PC-3 (cell line): ENCODE results near the gene TMED8. TPM values are rescaled to one million over a fixed set of nuclear protein-coding genes. Genes with fewer than 3 reads are reported as not detected.

ENCODE experiments used
- ATAC-seq: fragments of 200-7000 bp; cut with Tn5 transposase; 2 replicates; pipeline ENCODE4 v1.9.1; 2020; ENCODE audit warnings: mild to moderate bottlenecking, moderate library complexity
- Bru-seq: library from RNA; stranded (reverse); fragments of 400-500 nt; gene quantifications from one replicate; lab custom pipeline; 2021; lab: Mats Ljungman, UMichigan
- BruChase-seq, 2 experiments: library from RNA; stranded (reverse); fragments of 400-500 nt; gene quantifications; one replicate each; lab custom pipeline; 2021; lab: Mats Ljungman, UMichigan
- BruUV-seq: library from RNA; stranded (reverse); fragments of 400-500 nt; replicated peaks from 2 replicates; lab custom pipeline; 2021; lab: Mats Ljungman, UMichigan
- CTCF ChIA-PET: fragments of 300-600 bp; sonication (Branson Sonifier 250); formaldehyde crosslinking; loops from one replicate; lab custom pipeline; 2022; ENCODE audit warnings: antibody characterized with exemption; lab: Charles Lee
- POLR2A ChIA-PET: fragments of 300-600 bp; sonication (Branson Sonifier 250); formaldehyde crosslinking; loops from one replicate; lab custom pipeline; 2022; ENCODE audit warnings: antibody characterized with exemption; ENCODE audit not compliant: unreplicated experiment; lab: Charles Lee
- DNase-seq: peaks from one replicate; pipeline ENCODE4 v3.0.0-alpha.2; 2015
- H2AFZ ChIP-seq: fragments of 300-600 bp; sonication (generic); 2 replicates; pipeline ENCODE4 v1.6.0; 2016; ENCODE audit warnings: antibody characterized with exemption, low read length
- H3F3A ChIP-seq: fragments of 300-600 bp; sonication (generic); one replicate; pipeline ENCODE4 v1.6.0; 2017; ENCODE audit warnings: antibody characterized with exemption, low read length, control low read depth, mild to moderate bottlenecking; ENCODE audit not compliant: unreplicated experiment
- H3K27ac ChIP-seq: fragments of 300-600 bp; sonication (generic); 2 replicates; pipeline ENCODE4 v1.5.1; 2016; ENCODE audit warnings: mild to moderate bottlenecking, low read length
- H3K27me3 ChIP-seq: fragments of 300-600 bp; sonication (generic); 2 replicates; pipeline ENCODE4 v1.6.1; 2016; ENCODE audit warnings: low read length, mixed read lengths
- H3K36me3 ChIP-seq: fragments of 300-600 bp; sonication (generic); 2 replicates; pipeline ENCODE4 v1.6.1; 2016; ENCODE audit warnings: low read depth, mixed run types, low read length, mixed read lengths
- H3K4me1 ChIP-seq: fragments of 300-600 bp; sonication (generic); 2 replicates; pipeline ENCODE4 v1.5.1; 2016; ENCODE audit warnings: low read length; ENCODE audit not compliant: insufficient read depth
- H3K4me2 ChIP-seq: fragments of 300-600 bp; sonication (generic); 2 replicates; pipeline ENCODE4 v1.6.0; 2016; ENCODE audit warnings: low read length
- H3K4me3 ChIP-seq: fragments of 300-600 bp; sonication (generic); 2 replicates; pipeline ENCODE4 v1.5.1; 2016; ENCODE audit warnings: mild to moderate bottlenecking, low read length, mixed read lengths
- H3K79me2 ChIP-seq: fragments of 300-600 bp; sonication (generic); 2 replicates; pipeline ENCODE4 v1.6.1; 2017; ENCODE audit warnings: low read length, mixed read lengths
- H3K9ac ChIP-seq: fragments of 300-600 bp; sonication (generic); 2 replicates; pipeline ENCODE4 v1.6.0; 2016; ENCODE audit warnings: mild to moderate bottlenecking, low read length
- H3K9me2 ChIP-seq: fragments of 300-600 bp; sonication (generic); replicated peaks from 2 replicates; pipeline ENCODE4 v1.6.1; 2016; ENCODE audit warnings: mixed run types, low read length, mixed read lengths
- H3K9me3 ChIP-seq: fragments of 300-600 bp; sonication (generic); 2 replicates; pipeline ENCODE4 v1.6.1; 2016; ENCODE audit warnings: low read length, mixed read lengths
- H4K20me1 ChIP-seq: fragments of 300-600 bp; sonication (generic); 2 replicates; pipeline ENCODE4 v1.6.1; 2016; ENCODE audit warnings: low read length, mixed read lengths
- CTCF ChIP-seq: fragments of 300-600 bp; sonication (generic); conservative IDR thresholded peaks from 2 replicates; pipeline ENCODE4 v1.5.1; 2017; ENCODE audit warnings: antibody characterized with exemption, low read depth, mild to moderate bottlenecking, low read length
- EZH2 ChIP-seq: fragments of 300-600 bp; sonication (generic); IDR thresholded peaks from one replicate; pipeline ENCODE4 v1.6.1; 2017; ENCODE audit warnings: antibody characterized with exemption, mild to moderate bottlenecking, low read length; ENCODE audit not compliant: unreplicated experiment
- EZH2phosphoT487 ChIP-seq: fragments of 300-600 bp; sonication (generic); IDR thresholded peaks from 2 replicates; pipeline ENCODE4 v1.6.1; 2018; ENCODE audit warnings: mild to moderate bottlenecking, antibody characterized with exemption, low read length, borderline replicate concordance
- intact Hi-C: fragments of 100-400 bp; cut with micrococcal nuclease; formaldehyde crosslinking; loops from 2 replicates; pipeline ENCODE4 v1.9.0; 2023
- long read RNA-seq: library from polyadenylated mRNA; unstranded; transcript quantifications from one replicate; pipeline ENCODE4 v2.0.0, GENCODE V29; 2021; ENCODE audit not compliant: unreplicated experiment
- total RNA-seq: library from RNA; depleted of rRNA; stranded (reverse); fragments of >200 nt; gene quantifications from 2 replicates; pipeline ENCODE4 v1.2.3, GENCODE V29; 2014; rRNA removed

The TMED8 gene, protein sequence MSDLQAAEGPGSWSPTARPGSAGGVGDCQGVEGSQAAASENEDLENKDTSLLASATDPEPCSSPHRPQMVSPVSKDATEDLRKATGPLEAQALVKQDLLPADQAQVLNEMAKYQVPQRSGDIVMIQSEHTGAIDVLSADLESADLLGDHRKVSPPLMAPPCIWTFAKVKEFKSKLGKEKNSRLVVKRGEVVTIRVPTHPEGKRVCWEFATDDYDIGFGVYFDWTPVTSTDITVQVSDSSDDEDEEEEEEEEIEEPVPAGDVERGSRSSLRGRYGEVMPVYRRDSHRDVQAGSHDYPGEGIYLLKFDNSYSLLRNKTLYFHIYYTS
- total RNA-seq, result 16.8 and 17.8 TPM in 2 replicates
- percentile 64 among the genes with signal in this experiment for Bru-seq, nascent RNA
- BruChase-seq, experiment 1, labeled RNA remaining after a 6-hour chase, result percentile 80 among the genes with signal in this experiment
- BruChase-seq, experiment 2, labeled RNA remaining after a 2-hour chase, result percentile 75 among the genes with signal in this experiment
- long read RNA-seq, full-length matches to known transcripts, result 1 of 27 reads
- long read RNA-seq, partial matches to known transcripts, result 0 of 27 reads
- long read RNA-seq, other reads (novel, unspliced or antisense), result 26 of 27 reads

GRCh38 chr14:77376771-77377501 is at the start of gene TMED8, which contains the start of gene SAMD15:
TSS of gene TMED8 (minus strand) at chr14:77377094. CDS start at chr14:77377053, 41 bp downstream.
TSS of gene SAMD15 (plus strand) at chr14:77377379. CDS start at chr14:77377419, 40 bp downstream.
- peaks cover 35% of the 10 kb centered on the region for H3K79me2 ChIP-seq

DNA sequence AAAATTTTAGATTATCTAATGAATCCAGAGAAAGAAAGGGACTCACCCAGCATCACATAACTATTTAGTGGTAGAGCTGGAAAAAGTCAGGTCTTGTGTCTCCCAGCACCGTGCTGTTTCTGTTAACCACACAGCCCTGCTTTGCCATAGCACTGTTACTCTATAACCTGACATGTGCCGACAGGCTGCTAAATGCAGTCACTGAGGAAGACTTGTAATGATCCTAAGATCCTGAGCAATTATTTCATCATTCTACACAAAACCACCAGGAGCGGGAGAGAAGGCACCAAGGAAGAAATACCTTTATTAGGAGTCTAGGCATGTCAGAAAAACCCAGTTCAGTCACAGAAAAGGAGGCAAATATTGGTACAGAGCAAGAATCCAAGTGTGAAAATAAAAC is 49.5 kb upstream of the TMED8 start:
- intact Hi-C loops, result no loop called here
- Histone ChIP-seq H3K4me2 (no peak overlapping the region), H2AFZ (no peak overlapping the region), H3F3A (no peaks in the 10 kb centered on the region), H3K9me2 (no peaks in the 10 kb centered on the region), H3K27me3 (no peaks in the 10 kb centered on the region), H3K27ac (no peak overlapping the region), H3K4me1 (peaks cover 2% of the 10 kb centered on the region; the same call in 1 of the 2 replicates), H3K4me3 (no peak overlapping the region), H3K79me2 (no peaks in the 10 kb centered on the region), H4K20me1 (no peaks in the 10 kb centered on the region), H3K36me3 (peaks cover 54% of the 10 kb centered on the region), H3K9ac (no peak overlapping the region), H3K9me3 (no peaks in the 10 kb centered on the region)
- no peak for ATAC-seq
- ChIA-PET CTCF (no interaction called here), POLR2A (no interaction called here)
- TF ChIP-seq CTCF (no peak), EZH2 (no peak), EZH2phosphoT487 (no peak)
- no peak for DNase-seq
- no TSS peak for BruUV-seq

More at GRCh38 chr14:77376771-77377501, at the start of gene TMED8, which contains the start of gene SAMD15:
- no peaks in the 10 kb centered on the region for H4K20me1 ChIP-seq
- ChIA-PET CTCF (interaction anchor here (0.5 to 1.3 kb wide), 3 partner anchors 61 to 163 kb away, joined by 3 to 4 read pairs (median 3); no protein-coding TSS in a partner anchor), POLR2A (interaction anchor here (0.5 to 1.1 kb wide), 5 partner anchors 18 to 231 kb away, joined by 3 to 27 read pairs (median 4); partner anchors contain the start of gene GSTZ1)
- ATAC-seq, result peak; percentile 97
- no TSS peak for BruUV-seq
- H3K27me3 ChIP-seq, result no peaks in the 10 kb centered on the region
- intact Hi-C loops, result loop anchor here (1.0 to 2.0 kb wide), 2 partner anchors 56 to 80 kb away; partner anchors contain the start of genes GSTZ1, POMT2 and VIPAS39
- peak; percentile 94 for DNase-seq
- peak; percentile 37; the same call in 1 of the 2 replicates for TF ChIP-seq CTCF
- TF ChIP-seq EZH2, result no peak
- peak within 1 kb of the TSS; percentile 92 for H3K4me3 ChIP-seq
- H3K4me1 ChIP-seq, result peaks cover 27% of the 10 kb centered on the region
- H3K36me3 ChIP-seq, result no peaks in the 10 kb centered on the region
- no peaks in the 10 kb centered on the region for H3F3A ChIP-seq
- peak within 1 kb of the TSS; percentile 98 for H2AFZ ChIP-seq
- H3K9me2 ChIP-seq, result no peaks in the 10 kb centered on the region
- peak within 1 kb of the TSS; percentile 92 for H3K4me2 ChIP-seq
- H3K9ac ChIP-seq, result peak within 1 kb of the TSS; percentile 86
- no peaks in the 10 kb centered on the region for H3K9me3 ChIP-seq
- H3K27ac ChIP-seq, result peak within 1 kb of the TSS; percentile 51
